ENCODE data around the gene SHANK1.

The SHANK1 gene

DNA sequence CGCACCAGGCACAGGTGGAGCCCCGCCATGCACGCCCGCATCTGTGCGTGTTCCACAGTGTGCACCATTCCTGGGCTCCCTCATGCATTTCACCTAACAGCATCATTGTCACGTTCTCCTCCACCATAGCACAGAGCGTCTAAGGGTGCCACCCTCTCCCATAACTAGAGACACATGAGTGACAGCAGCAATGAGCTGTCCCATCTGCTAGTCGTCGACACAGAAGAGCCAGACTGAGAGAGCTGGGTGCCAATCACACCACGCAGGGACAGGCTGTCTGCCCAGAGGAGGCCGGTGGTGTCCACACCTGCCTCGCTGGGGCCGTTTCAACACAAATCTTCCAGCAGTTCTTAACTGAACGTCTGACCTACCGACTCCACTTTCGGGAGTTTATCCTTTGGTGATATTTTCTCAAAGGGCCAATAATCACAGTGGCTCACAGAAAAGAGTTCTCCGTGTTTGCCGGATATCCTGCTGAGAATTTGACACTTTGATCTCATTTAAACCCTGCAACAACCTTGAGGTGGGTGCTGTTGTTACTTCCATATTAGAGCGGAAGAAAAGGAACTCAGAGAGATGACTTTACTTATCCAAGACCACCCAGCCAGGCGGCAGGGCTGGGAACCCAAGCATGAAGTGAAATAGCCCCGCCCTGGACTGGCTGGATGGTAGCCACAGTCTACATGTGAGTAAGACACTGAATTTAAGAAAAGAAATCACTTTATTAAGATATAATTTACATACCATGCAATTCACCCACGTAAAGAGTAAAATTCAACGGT, 19.7 kb upstream of the SHANK1 start (continued):
- TF ChIP-seq, protein P1, sequence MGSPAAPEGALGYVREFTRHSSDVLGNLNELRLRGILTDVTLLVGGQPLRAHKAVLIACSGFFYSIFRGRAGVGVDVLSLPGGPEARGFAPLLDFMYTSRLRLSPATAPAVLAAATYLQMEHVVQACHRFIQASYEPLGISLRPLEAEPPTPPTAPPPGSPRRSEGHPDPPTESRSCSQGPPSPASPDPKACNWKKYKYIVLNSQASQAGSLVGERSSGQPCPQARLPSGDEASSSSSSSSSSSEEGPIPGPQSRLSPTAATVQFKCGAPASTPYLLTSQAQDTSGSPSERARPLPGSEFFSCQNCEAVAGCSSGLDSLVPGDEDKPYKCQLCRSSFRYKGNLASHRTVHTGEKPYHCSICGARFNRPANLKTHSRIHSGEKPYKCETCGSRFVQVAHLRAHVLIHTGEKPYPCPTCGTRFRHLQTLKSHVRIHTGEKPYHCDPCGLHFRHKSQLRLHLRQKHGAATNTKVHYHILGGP (tag by site-specific recombination; IDR thresholded peaks at IDR 0.05) = no peak

DNA sequence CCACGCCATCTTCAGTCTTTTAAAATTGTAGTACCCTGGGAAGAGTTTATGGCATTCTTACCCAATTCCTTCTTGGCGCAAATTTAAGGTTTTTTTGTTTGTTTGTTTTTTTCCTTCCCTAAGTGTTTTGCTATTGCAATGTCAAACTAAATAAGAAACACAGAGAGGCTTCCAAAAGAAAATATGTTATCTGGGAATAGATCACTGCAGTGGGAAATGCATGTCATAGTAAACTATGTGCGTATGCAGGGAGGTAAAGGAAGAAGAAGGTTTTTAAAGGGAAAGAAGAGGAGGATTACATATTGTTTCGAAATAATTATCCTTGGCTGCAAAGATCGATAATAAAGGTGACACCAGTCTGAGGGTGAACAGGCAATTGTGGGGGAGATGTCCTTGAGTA, 16.7 kb upstream of the SHANK1 start:
- no peaks in the 10 kb centered on the region for H3K9me3 ChIP-seq (ENCODE audit: control insufficient read depth, insufficient read depth, low read depth, low read length)
- H3K27ac ChIP-seq (ENCODE audit: extremely low read depth, low read depth, low read length) = no peak overlapping the region
- H3K36me3 ChIP-seq (ENCODE audit: control insufficient read depth in 2 of 2, insufficient read depth in 1 of 2, low read length in 2 of 2) = no peaks in the 10 kb centered on the region; a peak in 1 of 3 replicates
- POLR2A ChIA-PET = no interaction called here
- no peaks in the 10 kb centered on the region for H3K4me1 ChIP-seq (ENCODE audit: control insufficient read depth, insufficient read depth, low read length)
- no peak overlapping the region for H3K4me3 ChIP-seq (ENCODE audit: low read depth, low read length)
- TF ChIP-seq ZNF837 (tag by site-specific recombination; IDR thresholded peaks at IDR 0.05) (no peak), ZNF223 (tag by site-specific recombination; IDR thresholded peaks at IDR 0.05) (no peak), ZNF354C (tag by site-specific recombination; IDR thresholded peaks at IDR 0.05; ENCODE audit: borderline replicate concordance, low read depth) (no peak), WT1 (tag by site-specific recombination; IDR thresholded peaks at IDR 0.05) (no peak), ZNF426 (tag by site-specific recombination; IDR thresholded peaks at IDR 0.05) (no peak), ZNF169 (tag by site-specific recombination; IDR thresholded peaks at IDR 0.05) (no peak), ZNF664 (tag by site-specific recombination; IDR thresholded peaks at IDR 0.05) (no peak), ZNF175 (tag by site-specific recombination; IDR thresholded peaks at IDR 0.05) (no peak), ZNF610 (tag by site-specific recombination; IDR thresholded peaks at IDR 0.05; ENCODE audit: borderline replicate concordance) (no peak), ZNF19 (tag by site-specific recombination; IDR thresholded peaks at IDR 0.05; ENCODE audit: low read depth) (no peak)
- CTCF ChIA-PET = interaction anchor here (3.3 kb wide), 1 partner anchor 12 kb away, joined by 26 read pairs; no protein-coding TSS in a partner anchor

DNA sequence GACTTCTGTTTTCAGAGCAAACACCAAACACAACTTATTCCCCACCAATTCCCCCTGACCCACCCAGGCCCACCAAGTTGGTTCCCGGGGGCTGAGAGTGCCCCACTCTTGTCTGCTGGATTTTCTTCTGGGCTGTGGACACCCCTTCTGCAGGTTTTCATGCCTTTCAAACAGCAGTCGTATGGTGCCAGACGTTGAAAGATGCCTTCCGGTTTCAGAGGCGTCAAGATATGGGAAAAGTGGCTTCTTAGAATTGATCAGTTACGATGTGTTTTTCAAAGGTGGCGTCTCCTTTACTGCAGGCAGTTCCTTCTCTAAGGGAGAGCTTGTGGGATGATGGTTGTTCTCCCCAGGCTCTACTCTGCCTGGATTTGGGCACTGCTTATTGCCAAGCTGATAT, 16.3 kb upstream of the SHANK1 start:
- no peaks in the 10 kb centered on the region for H3K9me3 ChIP-seq (ENCODE audit: control insufficient read depth, insufficient read depth, low read depth, low read length)
- no peak for TF ChIP-seq RBAK (tag by site-specific recombination; IDR thresholded peaks at IDR 0.05)
- no peak for TF ChIP-seq ZBTB1 (tag by site-specific recombination; IDR thresholded peaks at IDR 0.05)
- no peak for TF ChIP-seq ZNF837 (tag by site-specific recombination; IDR thresholded peaks at IDR 0.05)
- TF ChIP-seq IKZF3 (tag by site-specific recombination; IDR thresholded peaks at IDR 0.05) = no peak
- no peak for TF ChIP-seq ZNF202 (tag by site-specific recombination; IDR thresholded peaks at IDR 0.05; ENCODE audit: borderline replicate concordance)
- no peak for TF ChIP-seq ZNF155 (tag by site-specific recombination; IDR thresholded peaks at IDR 0.05)
- TF ChIP-seq, protein P2, sequence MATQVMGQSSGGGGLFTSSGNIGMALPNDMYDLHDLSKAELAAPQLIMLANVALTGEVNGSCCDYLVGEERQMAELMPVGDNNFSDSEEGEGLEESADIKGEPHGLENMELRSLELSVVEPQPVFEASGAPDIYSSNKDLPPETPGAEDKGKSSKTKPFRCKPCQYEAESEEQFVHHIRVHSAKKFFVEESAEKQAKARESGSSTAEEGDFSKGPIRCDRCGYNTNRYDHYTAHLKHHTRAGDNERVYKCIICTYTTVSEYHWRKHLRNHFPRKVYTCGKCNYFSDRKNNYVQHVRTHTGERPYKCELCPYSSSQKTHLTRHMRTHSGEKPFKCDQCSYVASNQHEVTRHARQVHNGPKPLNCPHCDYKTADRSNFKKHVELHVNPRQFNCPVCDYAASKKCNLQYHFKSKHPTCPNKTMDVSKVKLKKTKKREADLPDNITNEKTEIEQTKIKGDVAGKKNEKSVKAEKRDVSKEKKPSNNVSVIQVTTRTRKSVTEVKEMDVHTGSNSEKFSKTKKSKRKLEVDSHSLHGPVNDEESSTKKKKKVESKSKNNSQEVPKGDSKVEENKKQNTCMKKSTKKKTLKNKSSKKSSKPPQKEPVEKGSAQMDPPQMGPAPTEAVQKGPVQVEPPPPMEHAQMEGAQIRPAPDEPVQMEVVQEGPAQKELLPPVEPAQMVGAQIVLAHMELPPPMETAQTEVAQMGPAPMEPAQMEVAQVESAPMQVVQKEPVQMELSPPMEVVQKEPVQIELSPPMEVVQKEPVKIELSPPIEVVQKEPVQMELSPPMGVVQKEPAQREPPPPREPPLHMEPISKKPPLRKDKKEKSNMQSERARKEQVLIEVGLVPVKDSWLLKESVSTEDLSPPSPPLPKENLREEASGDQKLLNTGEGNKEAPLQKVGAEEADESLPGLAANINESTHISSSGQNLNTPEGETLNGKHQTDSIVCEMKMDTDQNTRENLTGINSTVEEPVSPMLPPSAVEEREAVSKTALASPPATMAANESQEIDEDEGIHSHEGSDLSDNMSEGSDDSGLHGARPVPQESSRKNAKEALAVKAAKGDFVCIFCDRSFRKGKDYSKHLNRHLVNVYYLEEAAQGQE (tag by site-specific recombination; IDR thresholded peaks at IDR 0.05) = no peak
- no peak for TF ChIP-seq ZNF629 (tag by site-specific recombination; IDR thresholded peaks at IDR 0.05)
- POLR2A ChIA-PET = interaction anchor here (2.6 kb wide), 1 partner anchor 11 kb away, joined by 12 read pairs; no protein-coding TSS in a partner anchor
- H3K4me1 ChIP-seq (ENCODE audit: control insufficient read depth, insufficient read depth, low read length) = no peaks in the 10 kb centered on the region
- CTCF ChIA-PET = interaction anchor here (0.8 to 3.3 kb wide), 2 partner anchors 11 to 30 kb away, joined by 3 to 26 read pairs; no protein-coding TSS in a partner anchor
- no peaks in the 10 kb centered on the region; a peak in 1 of 3 replicates for H3K36me3 ChIP-seq (ENCODE audit: control insufficient read depth in 2 of 2, insufficient read depth in 1 of 2, low read length in 2 of 2)
- no peak overlapping the region for H3K27ac ChIP-seq (ENCODE audit: extremely low read depth, low read depth, low read length)
- no peak overlapping the region for H3K4me3 ChIP-seq (ENCODE audit: low read depth, low read length)
